ENCODE data around the gene GRAMD4. TPM values are rescaled to one million over a fixed set of nuclear protein-coding genes. Genes with fewer than 3 reads are reported as not detected.

The GRAMD4 gene
- total and polyA plus RNA-seq, 2 donors (not counting 1 experiment from before 2014, with no cell fraction given) = 17.0 to 88.1 TPM

DNA sequence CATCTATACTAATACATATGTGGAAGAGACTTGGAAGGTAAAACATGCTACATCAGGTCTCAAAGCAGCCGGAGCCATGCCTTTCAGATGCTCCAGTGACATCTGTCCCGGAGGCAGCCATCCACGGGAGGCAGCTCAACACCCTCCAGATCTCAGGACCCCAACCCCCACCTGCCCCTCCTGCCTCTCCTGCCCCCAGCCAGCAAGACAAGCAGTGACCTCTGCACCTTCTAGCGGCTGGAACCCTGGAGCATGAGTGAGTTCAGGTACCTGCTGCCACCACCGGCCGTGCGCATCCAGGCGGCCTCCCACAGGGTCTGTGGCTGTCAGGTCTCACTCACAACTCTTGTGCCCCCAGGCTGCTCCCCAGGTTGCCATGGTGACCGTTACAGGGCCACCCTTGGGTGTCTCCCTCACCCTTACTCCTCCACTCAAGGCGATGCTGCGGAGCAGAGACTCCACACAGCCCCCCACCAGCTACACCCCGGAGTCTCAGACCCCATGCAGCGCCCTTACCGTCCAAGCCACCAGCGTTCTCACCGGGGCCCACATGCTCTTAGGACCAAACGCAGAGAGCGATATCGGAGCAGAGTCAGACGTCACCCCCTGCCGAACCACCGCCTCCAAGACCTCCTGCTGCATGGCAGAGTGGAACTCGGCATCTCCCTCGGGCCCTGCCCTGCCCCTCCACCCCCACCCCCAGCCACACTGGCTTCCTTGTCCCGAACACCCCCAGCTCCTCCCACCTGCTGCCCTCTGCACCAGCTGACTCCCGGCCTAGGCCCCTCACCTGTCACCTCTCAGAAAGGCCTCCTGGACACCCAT is 83.2 kb downstream of the GRAMD4 start:
- ATAC-seq (ENCODE audit: low read depth) (no peak), DNase-seq (no peak)
- Mint-ChIP-seq H3K4me1 (no peaks in the 10 kb centered on the region), H3K4me3 (no peak overlapping the region), H3K9me3 (ENCODE audit: insufficient read depth) (no peaks in the 10 kb centered on the region), H3K27ac (no peak overlapping the region), H3K27me3 (no peaks in the 10 kb centered on the region)
- Histone ChIP-seq H3K27ac (ENCODE audit: low read length in 2 of 2) (no peak overlapping the region), H2AFZ (ENCODE audit: insufficient read depth, low read depth, low read length, poor library complexity, severe bottlenecking) (no peak overlapping the region), H3K36me3 (replicated peaks in 1 of 2; ENCODE audit: control extremely low read depth in 1 of 2, control insufficient read depth in 1 of 2, extremely low read depth in 1 of 2, insufficient read depth in 2 of 2, low read length in 1 of 2) (peaks cover 0 to 78% of the 10 kb centered on the region in 2 experiments), H3K4me3 (ENCODE audit: control extremely low read depth in 1 of 5, extremely low read depth in 1 of 5, insufficient read depth in 1 of 5, low read depth in 2 of 5, low read length in 4 of 5) (no peak overlapping the region), H3K9ac (ENCODE audit: low read length) (no peak overlapping the region), H3K9me3 (ENCODE audit: control extremely low read depth in 1 of 3, control insufficient read depth in 2 of 3, insufficient read depth in 1 of 3, low read length in 2 of 3) (no peaks in the 10 kb centered on the region), H3K27me3 (replicated peaks in 1 of 4; ENCODE audit: control extremely low read depth in 1 of 4, control insufficient read depth in 3 of 4, insufficient read depth in 4 of 4, low read length in 3 of 4) (no peaks in the 10 kb centered on the region), H4K20me1 (ENCODE audit: control insufficient read depth, insufficient read depth, low read length, poor library complexity, severe bottlenecking) (peaks cover 49% of the 10 kb centered on the region), H3K79me2 (ENCODE audit: control insufficient read depth, insufficient read depth, low read length) (peaks cover 19% of the 10 kb centered on the region), H3K4me1 (ENCODE audit: control insufficient read depth in 2 of 2, insufficient read depth in 2 of 2, low read length in 2 of 2) (no peaks in the 10 kb centered on the region), H3K4me2 (replicated peaks; ENCODE audit: low read depth, low read length, poor library complexity, severe bottlenecking) (no peak overlapping the region)
- 99% methylated on average over 22 of the region's 26 CpGs for WGBS (ENCODE audit: insufficient coverage)
- ChIA-PET CTCF (interaction anchor here (2.8 kb wide), 1 partner anchor 140 kb away, joined by 9 read pairs; no protein-coding TSS in a partner anchor), POLR2A (no interaction called here)
- TF ChIP-seq, protein P1, sequence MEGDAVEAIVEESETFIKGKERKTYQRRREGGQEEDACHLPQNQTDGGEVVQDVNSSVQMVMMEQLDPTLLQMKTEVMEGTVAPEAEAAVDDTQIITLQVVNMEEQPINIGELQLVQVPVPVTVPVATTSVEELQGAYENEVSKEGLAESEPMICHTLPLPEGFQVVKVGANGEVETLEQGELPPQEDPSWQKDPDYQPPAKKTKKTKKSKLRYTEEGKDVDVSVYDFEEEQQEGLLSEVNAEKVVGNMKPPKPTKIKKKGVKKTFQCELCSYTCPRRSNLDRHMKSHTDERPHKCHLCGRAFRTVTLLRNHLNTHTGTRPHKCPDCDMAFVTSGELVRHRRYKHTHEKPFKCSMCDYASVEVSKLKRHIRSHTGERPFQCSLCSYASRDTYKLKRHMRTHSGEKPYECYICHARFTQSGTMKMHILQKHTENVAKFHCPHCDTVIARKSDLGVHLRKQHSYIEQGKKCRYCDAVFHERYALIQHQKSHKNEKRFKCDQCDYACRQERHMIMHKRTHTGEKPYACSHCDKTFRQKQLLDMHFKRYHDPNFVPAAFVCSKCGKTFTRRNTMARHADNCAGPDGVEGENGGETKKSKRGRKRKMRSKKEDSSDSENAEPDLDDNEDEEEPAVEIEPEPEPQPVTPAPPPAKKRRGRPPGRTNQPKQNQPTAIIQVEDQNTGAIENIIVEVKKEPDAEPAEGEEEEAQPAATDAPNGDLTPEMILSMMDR (IDR thresholded peaks at IDR 0.05) = no peak
- no peak for TF ChIP-seq EZH2 (IDR thresholded peaks at IDR 0.05; ENCODE audit: borderline replicate concordance, insufficient read depth, low read depth, low read length, poor library complexity, severe bottlenecking)
- intact Hi-C loops (cut with micrococcal nuclease) = no loop called here

DNA sequence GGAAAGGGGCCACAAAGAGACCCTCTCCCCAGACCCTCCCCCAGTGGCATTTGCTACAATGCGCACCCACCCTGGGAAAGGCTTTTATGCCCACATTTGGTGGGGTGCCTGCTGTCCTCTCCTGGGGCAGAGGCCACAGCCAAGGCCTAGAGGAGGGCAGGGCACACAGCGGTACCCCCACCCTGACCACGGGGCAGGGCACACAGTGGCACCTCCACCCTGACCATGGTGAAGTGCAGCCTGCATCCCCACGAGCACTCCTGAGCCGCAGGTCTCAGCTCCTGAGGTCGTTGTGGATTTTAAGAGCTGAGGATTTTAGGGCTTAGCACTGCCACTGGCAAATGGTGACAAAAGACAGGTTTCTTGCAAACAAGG is 83.8 kb downstream of the GRAMD4 start:
- ATAC-seq (ENCODE audit: low read depth) (no peak), DNase-seq (no peak)
- CTCF ChIA-PET = interaction anchor here (2.8 kb wide), 1 partner anchor 140 kb away, joined by 9 read pairs; no protein-coding TSS in a partner anchor
- Mint-ChIP-seq H3K27me3 (no peaks in the 10 kb centered on the region), H3K4me3 (no peak overlapping the region), H3K9me3 (ENCODE audit: insufficient read depth) (no peaks in the 10 kb centered on the region), H3K4me1 (no peaks in the 10 kb centered on the region), H3K27ac (no peak overlapping the region)
- H2AFZ ChIP-seq (ENCODE audit: insufficient read depth, low read depth, low read length, poor library complexity, severe bottlenecking) = no peak overlapping the region
- POLR2A ChIA-PET = no interaction called here
- H3K27ac ChIP-seq (ENCODE audit: low read length in 2 of 2) = no peak overlapping the region
- peaks cover 23% of the 10 kb centered on the region for H3K79me2 ChIP-seq (ENCODE audit: control insufficient read depth, insufficient read depth, low read length)
- H3K9ac ChIP-seq (ENCODE audit: low read length) = no peak overlapping the region
- TF ChIP-seq, protein P1 (IDR thresholded peaks at IDR 0.05) = no peak
- no peak for TF ChIP-seq EZH2 (IDR thresholded peaks at IDR 0.05; ENCODE audit: borderline replicate concordance, insufficient read depth, low read depth, low read length, poor library complexity, severe bottlenecking)
- intact Hi-C loops (cut with micrococcal nuclease) = no loop called here
- H3K4me2 ChIP-seq (replicated peaks; ENCODE audit: low read depth, low read length, poor library complexity, severe bottlenecking) = no peak overlapping the region
- no peaks in the 10 kb centered on the region for H3K27me3 ChIP-seq (replicated peaks in 1 of 4; ENCODE audit: control extremely low read depth in 1 of 4, control insufficient read depth in 3 of 4, insufficient read depth in 4 of 4, low read length in 3 of 4)
- no peak overlapping the region for H3K4me3 ChIP-seq (ENCODE audit: control extremely low read depth in 1 of 5, extremely low read depth in 1 of 5, insufficient read depth in 1 of 5, low read depth in 2 of 5, low read length in 4 of 5)
- no peaks in the 10 kb centered on the region for H3K4me1 ChIP-seq (ENCODE audit: control insufficient read depth in 2 of 2, insufficient read depth in 2 of 2, low read length in 2 of 2)
- no peaks in the 10 kb centered on the region for H3K9me3 ChIP-seq (ENCODE audit: control extremely low read depth in 1 of 3, control insufficient read depth in 2 of 3, insufficient read depth in 1 of 3, low read length in 2 of 3)
- peaks cover 0 to 80% of the 10 kb centered on the region in 2 experiments for H3K36me3 ChIP-seq (replicated peaks in 1 of 2; ENCODE audit: control extremely low read depth in 1 of 2, control insufficient read depth in 1 of 2, extremely low read depth in 1 of 2, insufficient read depth in 2 of 2, low read length in 1 of 2)
- H4K20me1 ChIP-seq (ENCODE audit: control insufficient read depth, insufficient read depth, low read length, poor library complexity, severe bottlenecking) = peaks cover 55% of the 10 kb centered on the region
- 97% methylated on average over 6 of the region's 6 CpGs for WGBS (ENCODE audit: insufficient coverage)

Measured in B cell (primary cell).